Gastrocnemius medialis (tissue), 4 donors: ENCODE results near the gene PIRT.

Source experiments
- CTCF ChIP-seq, 5 experiments: fragments of 450-650 bp in 3 of 5; fragments of 200-600 bp in 2 of 5; sonication (generic) in 2 of 5; IDR thresholded peaks in 4 of 5; conservative IDR thresholded peaks in 1 of 5; 1 replicate in 4 of 5; 2 replicates in 1 of 5; pipeline ENCODE4 v1.5.1; 2016 to 2019; ENCODE audit warnings: antibody characterized with exemption in 5 of 5, mild to moderate bottlenecking in 3 of 5, moderate library complexity in 3 of 5
- POLR2A ChIP-seq, 2 donors: fragments of 450-650 bp; IDR thresholded peaks; one replicate each; pipeline ENCODE4 v1.6.1; 2017; ENCODE audit warnings: antibody characterized with exemption in 2 of 2, mild to moderate bottlenecking in 2 of 2, moderate library complexity in 2 of 2

GRCh38 chr17:10797476-10798328 is 40.2 kb downstream of the PIRT start:
- TF ChIP-seq CTCF (IDR thresholded peaks at IDR 0.05 in 4 of 5, conservative IDR thresholded peaks at IDR 0.05 in 1 of 5) = no peak
- TF ChIP-seq POLR2A (IDR thresholded peaks at IDR 0.05) = no peak
